Neural cell (in vitro differentiated cells): Measurements from ENCODE around the gene ALKBH3. TPM values are rescaled to one million over a fixed set of nuclear protein-coding genes. Genes with fewer than 3 reads are reported as not detected.

Source experiments
- H2AFZ ChIP-seq: fragments of 200-600, 300-800 bp; sonication (generic), shearing (Covaris generic); 2 replicates; pipeline ENCODE4 v1.6.0; 2014; ENCODE audit warnings: low read depth, mild to moderate bottlenecking, antibody characterized with exemption, low read length, moderate library complexity
- H3F3A ChIP-seq: fragments of 200-600 bp; shearing (Covaris generic); 2 replicates; pipeline ENCODE4 v1.6.1; 2016; ENCODE audit warnings: mild to moderate bottlenecking, moderate library complexity, mixed read lengths, antibody characterized with exemption, low read length; ENCODE audit not compliant: insufficient read depth, poor library complexity, severe bottlenecking
- H3K27ac ChIP-seq: fragments of 200-600, 300-800 bp; sonication (generic), shearing (Covaris generic); 2 replicates; pipeline ENCODE4 v1.5.1; 2014; ENCODE audit warnings: mild to moderate bottlenecking, low read length, moderate library complexity
- H3K27me3 ChIP-seq: fragments of 300-800, 200-600 bp; sonication (generic), shearing (Covaris generic); 2 replicates; pipeline ENCODE4 v1.6.0; 2014; ENCODE audit warnings: mild to moderate bottlenecking, low read depth, low read length, moderate library complexity; ENCODE audit not compliant: insufficient read depth
- H3K36me3 ChIP-seq: fragments of 300-800, 200-600 bp; sonication (generic), shearing (Covaris generic); 2 replicates; pipeline ENCODE4 v1.5.1; 2014; ENCODE audit warnings: mild to moderate bottlenecking, antibody characterized with exemption, low read length, moderate library complexity; ENCODE audit not compliant: insufficient read depth
- H3K4me2 ChIP-seq: fragments of 300-800, 200-600 bp; sonication (generic), shearing (Covaris generic); 2 replicates; pipeline ENCODE4 v1.6.0; 2014; ENCODE audit warnings: mild to moderate bottlenecking, low read length
- H3K4me3 ChIP-seq: fragments of 300-800, 200-600 bp; sonication (generic), shearing (Covaris generic); 2 replicates; pipeline ENCODE4 v1.5.1; 2014; ENCODE audit warnings: mild to moderate bottlenecking, low read length, moderate library complexity
- H3K79me2 ChIP-seq: fragments of 200-600 bp; shearing (Covaris generic); replicated peaks from 2 replicates; pipeline ENCODE4 v1.6.0; 2014; ENCODE audit warnings: mild to moderate bottlenecking, low read length, moderate library complexity; ENCODE audit not compliant: insufficient read depth
- H3K9ac ChIP-seq: fragments of 300-800, 200-600 bp; sonication (generic), shearing (Covaris generic); 2 replicates; pipeline ENCODE4 v1.6.1; 2016; ENCODE audit warnings: mild to moderate bottlenecking, low read length, mixed read lengths
- H3K9me2 ChIP-seq: fragments of 200-600 bp; shearing (Covaris generic); 2 replicates; pipeline ENCODE4 v1.6.1; 2016; ENCODE audit warnings: mild to moderate bottlenecking, low read length, mixed read lengths; ENCODE audit not compliant: insufficient read depth
- H3K9me3 ChIP-seq: fragments of 200-600, 300-800 bp; sonication (generic), shearing (Covaris generic); 2 replicates; pipeline ENCODE4 v1.6.1; 2016; ENCODE audit warnings: mild to moderate bottlenecking, mixed run types, low read length, moderate library complexity, mixed read lengths
- H4K20me1 ChIP-seq: fragments of 200-600 bp; shearing (Covaris generic); 2 replicates; pipeline ENCODE4 v1.6.1; 2016; ENCODE audit warnings: mild to moderate bottlenecking, mixed run types; ENCODE audit not compliant: insufficient read depth
- CTCF ChIP-seq: fragments of 450-650 bp; IDR thresholded peaks from 2 replicates; pipeline ENCODE4 v1.5.1; 2014; ENCODE audit warnings: antibody characterized with exemption, mild to moderate bottlenecking, moderate library complexity; ENCODE audit not compliant: poor library complexity, severe bottlenecking
- EP300 ChIP-seq: fragments of 450-650 bp; conservative IDR thresholded peaks from 2 replicates; pipeline ENCODE4 v1.6.1; 2014; ENCODE audit warnings: antibody characterized with exemption, mild to moderate bottlenecking, moderate library complexity; ENCODE audit not compliant: poor library complexity, severe bottlenecking
- EZH2 ChIP-seq: fragments of 200-600, 300-800 bp; shearing (Covaris generic), sonication (generic); IDR thresholded peaks from 2 replicates; pipeline ENCODE4 v1.6.1; 2014; ENCODE audit warnings: antibody characterized with exemption, low read length, borderline replicate concordance, mild to moderate bottlenecking; ENCODE audit not compliant: insufficient read depth, poor library complexity, severe bottlenecking
- MXI1 ChIP-seq: fragments of 450-650 bp; conservative IDR thresholded peaks from 2 replicates; pipeline ENCODE4 v1.6.1; 2014; ENCODE audit warnings: antibody characterized with exemption, mild to moderate bottlenecking; ENCODE audit not compliant: poor library complexity, severe bottlenecking
- POLR2AphosphoS5 ChIP-seq: IDR thresholded peaks from 2 replicates; pipeline ENCODE4 v1.6.1; 2012
- RAD21 ChIP-seq: fragments of 450-650 bp; conservative IDR thresholded peaks from 2 replicates; pipeline ENCODE4 v1.6.1; 2014; ENCODE audit warnings: antibody characterized with exemption, mild to moderate bottlenecking, moderate library complexity
- REST ChIP-seq: IDR thresholded peaks from 2 replicates; pipeline ENCODE4 v1.6.1; 2012; ENCODE audit warnings: borderline replicate concordance
- SMC3 ChIP-seq: fragments of 450-650 bp; conservative IDR thresholded peaks from 2 replicates; pipeline ENCODE4 v1.6.1; 2014; ENCODE audit warnings: antibody characterized with exemption, mild to moderate bottlenecking, moderate library complexity; ENCODE audit not compliant: poor library complexity
- TAF1 ChIP-seq: IDR thresholded peaks from 2 replicates; pipeline ENCODE4 v1.6.1; 2012; ENCODE audit warnings: low read depth
- polyA plus RNA-seq: library from polyadenylated mRNA; depleted of rRNA; stranded (reverse); fragments of >200 nt; gene quantifications from 2 replicates; pipeline ENCODE4 v1.2.3, GENCODE V29; 2014

The ALKBH3 gene
- polyA plus RNA-seq, 1 donor from 2014 or later, result 27.0 TPM

- no peak overlapping the region for H2AFZ ChIP-seq
- no peak for TF ChIP-seq TAF1
- TF ChIP-seq EP300, result no peak
- no peak for TF ChIP-seq POLR2AphosphoS5
- no peak for TF ChIP-seq MXI1
- no peak for TF ChIP-seq SMC3
- no peak for TF ChIP-seq CTCF
- TF ChIP-seq RAD21, result no peak
- no peak for TF ChIP-seq EZH2
- TF ChIP-seq REST, result no peak
- no peak overlapping the region for H3K4me2 ChIP-seq
These were observed 76.9 kb downstream of the ALKBH3 start for GRCh38 chr11:43957571-43957970.

GRCh38 chr11:43959321-43959995, 78.8 kb downstream of the ALKBH3 start:
- H4K20me1 ChIP-seq, result no peaks in the 10 kb centered on the region
- no peak overlapping the region for H3K4me2 ChIP-seq
- H3K36me3 ChIP-seq, result no peaks in the 10 kb centered on the region
- no peaks in the 10 kb centered on the region for H3F3A ChIP-seq
- H3K9me2 ChIP-seq, result no peaks in the 10 kb centered on the region
- no peak overlapping the region for H3K27ac ChIP-seq
- H3K27me3 ChIP-seq, result no peaks in the 10 kb centered on the region
- H3K4me3 ChIP-seq, result no peak overlapping the region
- H3K9me3 ChIP-seq, result no peaks in the 10 kb centered on the region
- H3K9ac ChIP-seq, result no peak overlapping the region
- no peaks in the 10 kb centered on the region for H3K79me2 ChIP-seq
- no peak overlapping the region for H2AFZ ChIP-seq
- TF ChIP-seq CTCF, result no peak
- TF ChIP-seq SMC3, result no peak
- no peak for TF ChIP-seq RAD21
- no peak for TF ChIP-seq POLR2AphosphoS5
- no peak for TF ChIP-seq MXI1
- TF ChIP-seq TAF1, result no peak
- TF ChIP-seq EP300, result no peak
- no peak for TF ChIP-seq EZH2
- TF ChIP-seq REST, result no peak

More at GRCh38 chr11:43957571-43957970, 76.9 kb downstream of the ALKBH3 start:
- no peaks in the 10 kb centered on the region for H3F3A ChIP-seq
- H3K9me2 ChIP-seq, result no peaks in the 10 kb centered on the region
- H3K9ac ChIP-seq, result no peak overlapping the region
- no peaks in the 10 kb centered on the region for H3K27me3 ChIP-seq
- H3K36me3 ChIP-seq, result no peaks in the 10 kb centered on the region
- no peak overlapping the region for H3K4me3 ChIP-seq
- H4K20me1 ChIP-seq, result no peaks in the 10 kb centered on the region
- no peaks in the 10 kb centered on the region for H3K79me2 ChIP-seq
- H3K9me3 ChIP-seq, result no peaks in the 10 kb centered on the region
- H3K27ac ChIP-seq, result no peak overlapping the region
